GM12878 (cell line): ENCODE measurements around the gene CDC37L1. TPM values are rescaled to one million over a fixed set of nuclear protein-coding genes. Genes with fewer than 3 reads are reported as not detected.

Source experiments
- ATAC-seq: fragments of 200-7000 bp; cut with Tn5 transposase; 3 replicates; pipeline ENCODE4 v1.9.1; 2020; ENCODE audit warnings: mild to moderate bottlenecking, moderate library complexity
- BruUV-seq: library from RNA; stranded (reverse); fragments of 400-500 nt; replicated peaks from 2 replicates; lab custom pipeline; 2021; lab: Mats Ljungman, UMichigan
- CTCF ChIA-PET: fragments of 300-600 bp; sonication (Branson Sonifier 250); formaldehyde crosslinking; extraction: SDS; loops from one replicate; lab custom pipeline; 2021; ENCODE audit warnings: inconsistent platforms; lab: Yijun Ruan, JAX
- POLR2A ChIA-PET: fragments of 350-600 bp; formaldehyde crosslinking; extraction: SDS; loops from one replicate; lab custom pipeline; 2021; ENCODE audit warnings: inconsistent platforms; lab: Charles Lee
- RAD21 ChIA-PET: fragments of 300-600 bp; sonication (Branson Sonifier 250); formaldehyde crosslinking; loops from one replicate; lab custom pipeline; 2023; ENCODE audit warnings: antibody characterized with exemption; ENCODE audit not compliant: unreplicated experiment; lab: Charles Lee
- SMC1A ChIA-PET: fragments of 300-600 bp; sonication (Branson Sonifier 250); formaldehyde crosslinking; loops from one replicate; lab custom pipeline; 2023; ENCODE audit not compliant: unreplicated experiment, uncharacterized antibody; lab: Charles Lee
- DNase-seq: peaks from one replicate; pipeline ENCODE4 v3.0.0-alpha.2; 2011; ENCODE audit warnings: low read depth, low spot score
- FAIRE-seq: peaks from 3 replicates; lab custom pipeline; 2011; peaks lifted over from hg19 to GRCh38; lab: Jason Lieb, UNC
- H2AFZ ChIP-seq: 2 replicates; pipeline ENCODE4 v1.6.0; 2011; ENCODE audit warnings: low read depth, low read length, control low read depth; ENCODE audit not compliant: control insufficient read depth
- H3K27ac ChIP-seq: 2 replicates; pipeline ENCODE4 v1.5.1; 2011; ENCODE audit warnings: control low read depth; ENCODE audit not compliant: control insufficient read depth, insufficient read depth
- H3K27me3 ChIP-seq, 2 experiments: replicated peaks in 1 of 2; 2 replicates each; pipeline versions ENCODE4 v1.6.0 to v1.6.1; 2011; ENCODE audit warnings: low read length in 1 of 2; ENCODE audit not compliant: control insufficient read depth in 2 of 2, insufficient read depth in 2 of 2
- H3K36me3 ChIP-seq, 2 experiments: 2 replicates each; pipeline ENCODE4 v1.5.1; 2011; ENCODE audit warnings: low read length in 1 of 2; ENCODE audit not compliant: control insufficient read depth in 2 of 2, insufficient read depth in 2 of 2
- H3K4me1 ChIP-seq: 2 replicates; pipeline ENCODE4 v1.6.1; 2011; ENCODE audit warnings: mild to moderate bottlenecking, low read length, moderate library complexity, mixed read lengths; ENCODE audit not compliant: control insufficient read depth, insufficient read depth
- H3K4me2 ChIP-seq: 2 replicates; pipeline ENCODE4 v1.6.0; 2011; ENCODE audit warnings: control low read depth; ENCODE audit not compliant: control insufficient read depth, insufficient read depth
- H3K4me3 ChIP-seq: fragments of 200-600 bp; sonication (generic); 2 replicates; pipeline ENCODE4 v1.5.1; 2016
- H3K79me2 ChIP-seq: 2 replicates; pipeline ENCODE4 v1.6.0; 2011; ENCODE audit warnings: low read length; ENCODE audit not compliant: control insufficient read depth, insufficient read depth
- H3K9ac ChIP-seq: 2 replicates; pipeline ENCODE4 v1.8.0; 2011; ENCODE audit warnings: low read length, control low read depth, mixed read lengths; ENCODE audit not compliant: control insufficient read depth, insufficient read depth
- H3K9me3 ChIP-seq: replicated peaks from 3 replicates; pipeline ENCODE4 v1.5.1; 2011; ENCODE audit warnings: mild to moderate bottlenecking, low read length; ENCODE audit not compliant: control insufficient read depth, insufficient read depth
- H4K20me1 ChIP-seq: 2 replicates; pipeline ENCODE4 v1.6.0; 2011; ENCODE audit not compliant: control insufficient read depth, insufficient read depth
- BACH1 ChIP-seq: fragments of 450-650 bp; IDR thresholded peaks from 2 replicates; pipeline ENCODE4 v1.6.1; 2017; ENCODE audit warnings: mild to moderate bottlenecking, borderline replicate concordance
- CHD1 ChIP-seq: IDR thresholded peaks from 2 replicates; pipeline ENCODE4 v1.6.1; 2012; ENCODE audit warnings: low read depth, low read length, improper control_type of control experiment
- CHD2 ChIP-seq: IDR thresholded peaks from 2 replicates; pipeline ENCODE4 v1.6.1; 2011; ENCODE audit warnings: low read depth, low read length, improper control_type of control experiment, borderline replicate concordance
- DPF2 ChIP-seq: fragments of 450-650 bp; IDR thresholded peaks from 2 replicates; pipeline ENCODE4 v1.6.1; 2017; ENCODE audit warnings: mild to moderate bottlenecking
- HCFC1 ChIP-seq: fragments of 150-350 bp; IDR thresholded peaks from 2 replicates; pipeline ENCODE4 v1.6.1; 2014; ENCODE audit warnings: low read length
- JUNB ChIP-seq: IDR thresholded peaks from 2 replicates; pipeline ENCODE4 v1.6.1; 2016; ENCODE audit warnings: antibody characterized with exemption, mild to moderate bottlenecking
- LARP7 ChIP-seq: fragments of 450-650 bp; IDR thresholded peaks from 2 replicates; pipeline ENCODE4 v1.6.1; 2017; ENCODE audit warnings: mild to moderate bottlenecking
- NFXL1 ChIP-seq: fragments of 450-650 bp; IDR thresholded peaks from 2 replicates; pipeline ENCODE4 v1.6.1; 2017; ENCODE audit warnings: antibody characterized with exemption, mild to moderate bottlenecking, borderline replicate concordance
- POLR2A ChIP-seq: IDR thresholded peaks from 2 replicates; pipeline ENCODE4 v1.6.1; 2011; ENCODE audit warnings: low read depth, mild to moderate bottlenecking, low read length
- RB1 ChIP-seq: fragments of 450-650 bp; formaldehyde crosslinking; IDR thresholded peaks from 2 replicates; pipeline ENCODE4 v1.6.1; 2017; ENCODE audit warnings: mild to moderate bottlenecking, borderline replicate concordance
- RUNX3 ChIP-seq: IDR thresholded peaks from 2 replicates; pipeline ENCODE4 v1.6.1; 2012; ENCODE audit warnings: low read length, inconsistent platforms
- SMAD5 ChIP-seq: IDR thresholded peaks from 2 replicates; pipeline ENCODE4 v1.6.1; 2016; ENCODE audit warnings: antibody characterized with exemption, low read depth
- SP1 ChIP-seq: IDR thresholded peaks from one replicate; pipeline ENCODE4 v1.6.1; 2011; ENCODE audit warnings: low read depth, low read length
- SPI1 ChIP-seq: IDR thresholded peaks from 2 replicates; pipeline ENCODE4 v1.6.1; 2011; ENCODE audit warnings: low read depth, mild to moderate bottlenecking, low read length, moderate library complexity, borderline replicate concordance; ENCODE audit not compliant: insufficient read depth
- STAT3 ChIP-seq: IDR thresholded peaks from 2 replicates; pipeline ENCODE4 v1.6.1; 2011; ENCODE audit warnings: low read depth, low read length, improper control_type of control experiment
- WRNIP1 ChIP-seq: IDR thresholded peaks from 2 replicates; pipeline ENCODE4 v1.6.1; 2011; ENCODE audit warnings: low read depth, low read length, improper control_type of control experiment, borderline replicate concordance
- ZNF207 ChIP-seq: fragments of 450-650 bp; IDR thresholded peaks from 2 replicates; pipeline ENCODE4 v1.6.1; 2014; ENCODE audit warnings: antibody characterized with exemption, mild to moderate bottlenecking, borderline replicate concordance
- ZNF217 ChIP-seq: fragments of 450-650 bp; IDR thresholded peaks from 2 replicates; pipeline ENCODE4 v1.6.1; 2017; ENCODE audit warnings: antibody characterized with exemption, mild to moderate bottlenecking
- WGBS: methylation state at CpG from one replicate; pipeline ENCODE4 v1.1.6; 2016; ENCODE audit warnings: low lambda C conversion rate; ENCODE audit not compliant: insufficient replicate concordance, insufficient coverage; ENCODE audit errors: missing lambda C conversion rate; 5-methylcytosine and 5-hydroxymethylcytosine counted together
- in situ Hi-C: fragments of 300-500 bp; cut with MboI; formaldehyde crosslinking; loops from 9 replicates; pipeline ENCODE4 v1.14.3; 2018; ENCODE audit warnings: mixed read lengths
- intact Hi-C: fragments of 100-400 bp; cut with micrococcal nuclease; formaldehyde crosslinking; loops from one replicate; pipeline ENCODE4 v1.14.2; 2022; ENCODE audit not compliant: unreplicated experiment
- polyA plus RNA-seq, 11 experiments: library from polyadenylated mRNA; depleted of rRNA in 4 of 11; unstranded in 6 of 11; stranded (reverse) in 5 of 11; fragments of >200 nt; fragmentation: Nextera tagmentation in 4 of 11; fragmentation: Illumina TruSeq in 1 of 11; extraction: Ambion mirVana in 4 of 11; extraction: Trizol in 1 of 11; gene quantifications; 1 replicate in 1 of 11; 2 replicates in 10 of 11; pipeline versions ENCODE4 v1.2.1 to v1.2.3, GENCODE V29; 2011 to 2016; ENCODE audit warnings: inconsistent platforms in 2 of 11, missing spikeins in 2 of 11, low read depth in 1 of 11
- total RNA-seq, 4 experiments: library from RNA; depleted of rRNA in 3 of 4; stranded (reverse); fragments of >200 nt in 3 of 4; fragmentation: Illumina TruSeq in 1 of 4; extraction: Trizol in 1 of 4; gene quantifications; 2 replicates each; pipeline versions ENCODE4 v1.2.1 to v1.2.3, GENCODE V29; 2013 to 2021

Gene CDC37L1
- total and polyA plus RNA-seq, 10 of the 15 experiments (the other 5 are each of a cell fraction or from before 2014, with no cell fraction given) = 2.2 to 16.6 (median 8.2) TPM

- ChIA-PET POLR2A (no interaction called here), RAD21 (no interaction called here)
- WGBS = 93% methylated on average over 4 of the region's 4 CpGs
- H3K9me3 ChIP-seq = no peaks in the 10 kb centered on the region
- in situ Hi-C loops = no loop called here
- H4K20me1 ChIP-seq = no peaks in the 10 kb centered on the region
- no peak overlapping the region for H3K4me3 ChIP-seq
- DNase-seq = no peak
- peaks cover 6 to 25% of the 10 kb centered on the region in 2 experiments for H3K36me3 ChIP-seq
- no peak overlapping the region for H3K4me2 ChIP-seq
- BruUV-seq = no TSS peak
- TF ChIP-seq ZNF217 (no peak), DPF2 (no peak), POLR2A (no peak), RUNX3 (no peak), JUNB (no peak), RB1 (no peak), WRNIP1 (no peak), ZNF207 (no peak), LARP7 (no peak), SPI1 (no peak), BACH1 (no peak), SMAD5 (no peak), SP1 (no peak), STAT3 (no peak), NFXL1 (no peak), CHD2 (no peak), CHD1 (no peak), HCFC1 (no peak)
- TF ChIP-seq, all 136 proteins: peak for 0
- Histone ChIP-seq H3K27ac (no peak overlapping the region), H3K4me1 (no peaks in the 10 kb centered on the region), H3K79me2 (peaks cover 6% of the 10 kb centered on the region), H3K27me3 (no peaks in the 10 kb centered on the region), H3K9ac (no peak overlapping the region), H2AFZ (no peak overlapping the region)
- ChIA-PET SMC1A (interaction anchor here (1.0 to 1.2 kb wide), 2 partner anchors 9 to 37 kb away, joined by 4 read pairs; no protein-coding TSS in a partner anchor), CTCF (interaction anchor here (0.8 to 1.1 kb wide), 3 partner anchors 12 to 41 kb away, joined by 3 to 5 read pairs (median 3); no protein-coding TSS in a partner anchor)
- no peak for ATAC-seq
- no peak for FAIRE-seq
- intact Hi-C loops = no loop called here
Observed at GRCh38 chr9:4721736-4722135, 42.4 kb downstream of the CDC37L1 start.
